GM18858 (cell line): Measurements from ENCODE around the gene TMEM214.

Experiments
- ATAC-seq: cut with Tn5 transposase; IDR thresholded peaks from one replicate; pipeline ENCODE4 v1.9.1; 2021; ENCODE audit not compliant: unreplicated experiment

Gene TMEM214, protein sequence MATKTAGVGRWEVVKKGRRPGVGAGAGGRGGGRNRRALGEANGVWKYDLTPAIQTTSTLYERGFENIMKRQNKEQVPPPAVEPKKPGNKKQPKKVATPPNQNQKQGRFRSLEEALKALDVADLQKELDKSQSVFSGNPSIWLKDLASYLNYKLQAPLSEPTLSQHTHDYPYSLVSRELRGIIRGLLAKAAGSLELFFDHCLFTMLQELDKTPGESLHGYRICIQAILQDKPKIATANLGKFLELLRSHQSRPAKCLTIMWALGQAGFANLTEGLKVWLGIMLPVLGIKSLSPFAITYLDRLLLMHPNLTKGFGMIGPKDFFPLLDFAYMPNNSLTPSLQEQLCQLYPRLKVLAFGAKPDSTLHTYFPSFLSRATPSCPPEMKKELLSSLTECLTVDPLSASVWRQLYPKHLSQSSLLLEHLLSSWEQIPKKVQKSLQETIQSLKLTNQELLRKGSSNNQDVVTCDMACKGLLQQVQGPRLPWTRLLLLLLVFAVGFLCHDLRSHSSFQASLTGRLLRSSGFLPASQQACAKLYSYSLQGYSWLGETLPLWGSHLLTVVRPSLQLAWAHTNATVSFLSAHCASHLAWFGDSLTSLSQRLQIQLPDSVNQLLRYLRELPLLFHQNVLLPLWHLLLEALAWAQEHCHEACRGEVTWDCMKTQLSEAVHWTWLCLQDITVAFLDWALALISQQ

GRCh38 chr2:27032495-27033252 is at the start of gene TMEM214:
Gene TMEM214, plus strand, starts transcription at chr2:27032965. Its CDS starts 51 bp downstream, at chr2:27033016.
- peak; percentile 81 for ATAC-seq

GRCh38 chr2:26983746-26984145 is 49.0 kb upstream of the TMEM214 start:
- ATAC-seq, result no peak

DNA sequence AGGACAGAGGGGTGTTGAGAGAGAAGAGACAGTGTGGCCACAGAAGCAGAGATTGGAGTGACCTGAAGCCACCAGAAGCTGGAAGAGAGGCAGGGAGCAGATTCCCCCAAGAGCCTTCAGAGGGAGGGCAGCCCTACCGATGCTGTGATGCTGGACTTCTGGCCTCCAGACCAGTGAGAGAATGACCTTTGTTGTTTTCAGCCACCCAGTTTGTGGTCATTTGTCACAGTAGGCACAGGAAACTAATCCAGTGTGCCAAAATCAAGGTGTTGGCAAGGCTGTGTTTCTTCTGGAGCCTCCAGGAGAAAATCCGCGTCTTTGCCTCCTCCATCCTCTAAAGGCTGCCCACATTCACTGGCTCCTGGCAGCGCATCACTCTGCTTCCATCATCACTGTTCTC is 47.0 kb upstream of the TMEM214 start:
- ATAC-seq, result no peak

DNA sequence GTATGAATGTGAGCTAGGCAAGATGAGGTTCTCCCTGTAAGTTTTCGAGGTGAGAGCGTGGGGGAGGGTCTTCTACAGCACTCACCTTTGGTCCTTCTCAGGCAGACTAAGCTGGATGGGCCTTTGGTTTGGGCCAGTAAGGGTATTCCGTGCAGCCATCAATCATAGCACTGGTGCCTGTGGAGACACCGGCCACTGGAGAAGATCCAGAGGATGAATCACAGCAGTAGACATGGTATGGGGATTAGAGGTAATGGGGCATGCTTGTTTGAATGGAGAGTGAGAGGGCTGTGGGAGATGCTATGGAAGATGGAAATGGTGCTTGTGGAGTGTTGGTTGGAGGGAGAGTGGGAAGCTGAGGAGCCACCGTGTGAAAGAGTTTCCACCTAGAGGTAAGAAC is 46.2 kb upstream of the TMEM214 start:
- no peak for ATAC-seq

- no peak for ATAC-seq
These were observed 44.5 kb upstream of the TMEM214 start for GRCh38 chr2:26988058-26988860.

DNA sequence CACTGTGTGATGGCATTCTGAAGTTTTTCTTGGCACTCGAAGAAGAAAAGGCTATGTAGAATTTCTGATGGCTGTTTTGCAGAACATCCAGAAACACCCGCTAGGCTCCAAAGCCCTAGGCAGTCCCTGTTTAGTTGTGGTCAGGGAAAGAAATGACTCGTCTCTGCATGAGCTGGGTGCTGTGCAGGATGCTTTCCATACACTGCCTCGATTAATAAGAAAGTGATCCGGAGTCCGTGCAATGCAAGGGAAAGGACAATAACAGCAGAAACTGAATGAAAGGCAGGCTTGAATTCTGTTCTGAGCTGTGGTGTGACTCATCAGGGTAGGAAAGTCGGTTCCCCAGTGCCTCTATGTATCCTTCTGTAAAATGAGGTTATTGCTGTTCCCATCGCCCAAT is 43.6 kb upstream of the TMEM214 start:
- ATAC-seq, result no peak

GRCh38 chr2:26991717-26992116 is 41.0 kb upstream of the TMEM214 start:
- ATAC-seq, result no peak

- ATAC-seq, result no peak
These were observed 39.0 kb upstream of the TMEM214 start for GRCh38 chr2:26993768-26994167.

DNA sequence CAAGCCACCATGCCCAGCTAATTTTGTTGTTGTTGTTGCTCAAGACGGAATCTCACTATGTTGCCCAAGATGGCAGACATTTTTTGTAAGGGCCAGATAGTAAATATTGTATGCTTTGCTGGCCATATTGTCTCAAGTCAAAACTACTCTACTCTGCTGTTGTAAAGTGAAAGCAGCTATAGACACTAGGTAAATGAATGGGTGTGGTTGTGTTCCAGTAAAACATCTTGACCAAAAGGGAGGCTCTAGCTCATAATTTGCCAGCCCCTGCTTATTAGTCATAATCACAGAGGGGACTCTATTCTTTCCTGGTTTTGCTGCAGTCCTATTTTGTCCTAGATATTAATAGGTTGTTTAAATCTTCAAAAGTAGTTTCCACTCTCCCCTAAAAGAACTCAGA is 37.8 kb upstream of the TMEM214 start:
- no peak for ATAC-seq

- ATAC-seq, result no peak
These were observed 35.4 kb upstream of the TMEM214 start for GRCh38 chr2:26997394-26997793.

DNA sequence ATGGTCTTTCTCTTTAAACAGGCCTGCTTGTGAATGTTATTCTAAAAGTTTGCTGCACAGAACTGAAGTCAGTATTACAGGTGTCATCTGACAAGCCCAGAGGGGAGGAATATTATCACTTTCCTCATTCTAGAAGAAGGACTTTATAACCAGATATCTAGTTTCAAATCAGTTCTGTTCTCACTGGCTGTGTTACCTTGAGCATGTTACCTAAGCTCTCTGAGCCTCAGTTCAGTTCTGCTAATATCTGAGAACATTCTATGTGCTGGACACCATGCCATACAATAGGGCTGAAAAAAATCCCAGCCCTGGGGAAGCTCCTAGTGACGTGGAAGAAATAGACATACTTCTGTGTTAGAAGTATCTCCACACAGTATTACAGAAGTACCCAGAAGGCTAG is 34.4 kb upstream of the TMEM214 start:
- ATAC-seq, result no peak

DNA sequence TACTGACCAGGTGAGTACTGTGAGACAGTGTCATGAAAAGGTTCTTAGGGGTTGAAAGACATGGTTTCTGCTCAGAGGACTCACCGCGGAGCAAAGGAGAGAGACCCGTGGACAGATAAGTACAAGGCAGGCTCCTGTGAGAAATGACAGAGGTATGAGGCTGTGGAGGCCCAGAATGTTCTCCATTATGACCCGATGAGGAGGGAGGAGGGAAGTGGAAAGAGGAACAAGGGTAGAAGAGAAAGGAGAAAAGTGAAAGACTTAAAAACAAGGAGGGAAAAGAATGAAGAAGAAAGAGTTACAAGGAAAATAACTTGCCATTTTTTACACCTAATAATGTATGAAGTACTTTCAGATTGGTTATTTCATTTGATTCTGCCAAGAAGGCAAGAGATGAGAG is 32.5 kb upstream of the TMEM214 start:
- no peak for ATAC-seq

DNA sequence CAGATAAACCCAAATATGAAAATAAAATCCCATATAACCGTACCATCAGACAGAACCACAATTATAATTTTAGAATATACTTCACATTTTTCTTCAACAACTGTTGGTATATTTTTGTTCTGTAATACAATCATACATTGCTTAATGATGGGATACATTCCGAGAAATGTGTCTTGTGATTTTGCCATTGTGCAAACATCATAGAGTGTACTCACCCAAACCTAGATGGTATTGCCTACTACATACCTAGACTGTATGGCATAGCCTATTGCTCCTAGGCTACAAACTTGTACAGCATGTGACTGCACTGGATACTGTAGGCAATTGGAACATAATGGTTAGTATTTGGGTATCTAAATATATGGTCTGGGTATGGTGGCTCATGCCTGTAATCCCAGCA is 31.8 kb upstream of the TMEM214 start:
- ATAC-seq, result no peak

GRCh38 chr2:27001950-27002349 is 30.8 kb upstream of the TMEM214 start:
- no peak for ATAC-seq

DNA sequence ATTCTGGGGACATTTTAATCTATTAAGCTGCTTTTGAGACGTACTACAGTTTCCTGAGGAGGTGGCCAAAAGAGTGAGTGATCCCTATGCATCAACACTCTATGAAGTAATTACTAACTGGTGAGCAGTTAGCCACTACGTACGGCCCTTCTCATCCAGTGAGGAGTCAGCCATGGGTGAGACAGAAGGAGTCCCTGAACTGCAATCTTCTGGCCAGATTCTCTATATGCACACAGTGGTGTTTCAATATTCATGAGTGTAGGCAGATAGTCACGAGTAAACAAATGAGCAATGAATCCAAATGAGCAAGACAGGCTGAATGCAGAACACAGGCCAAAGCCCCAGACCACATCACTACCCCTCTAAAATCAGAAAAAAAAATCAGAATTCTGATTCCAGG is 29.8 kb upstream of the TMEM214 start:
- no peak for ATAC-seq

DNA sequence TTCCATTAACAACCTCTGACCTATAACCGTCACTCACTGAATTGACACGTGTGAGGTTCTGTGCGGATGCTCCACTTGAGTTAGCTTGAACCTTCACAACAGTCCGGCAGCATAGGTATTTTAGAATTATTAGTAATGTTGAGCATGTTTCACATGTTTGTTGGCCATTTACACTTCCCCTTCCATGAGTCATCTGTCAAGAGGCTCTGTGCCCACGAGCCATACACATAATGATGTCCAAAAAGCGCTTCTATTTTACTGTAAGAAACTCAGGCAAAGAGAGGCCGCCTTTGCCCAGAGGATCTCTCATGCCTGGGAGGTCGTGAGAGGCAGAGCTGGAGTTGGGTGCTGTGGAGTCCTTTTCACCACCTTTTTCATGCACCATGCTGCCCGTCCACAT is 28.9 kb upstream of the TMEM214 start:
- no peak for ATAC-seq

DNA sequence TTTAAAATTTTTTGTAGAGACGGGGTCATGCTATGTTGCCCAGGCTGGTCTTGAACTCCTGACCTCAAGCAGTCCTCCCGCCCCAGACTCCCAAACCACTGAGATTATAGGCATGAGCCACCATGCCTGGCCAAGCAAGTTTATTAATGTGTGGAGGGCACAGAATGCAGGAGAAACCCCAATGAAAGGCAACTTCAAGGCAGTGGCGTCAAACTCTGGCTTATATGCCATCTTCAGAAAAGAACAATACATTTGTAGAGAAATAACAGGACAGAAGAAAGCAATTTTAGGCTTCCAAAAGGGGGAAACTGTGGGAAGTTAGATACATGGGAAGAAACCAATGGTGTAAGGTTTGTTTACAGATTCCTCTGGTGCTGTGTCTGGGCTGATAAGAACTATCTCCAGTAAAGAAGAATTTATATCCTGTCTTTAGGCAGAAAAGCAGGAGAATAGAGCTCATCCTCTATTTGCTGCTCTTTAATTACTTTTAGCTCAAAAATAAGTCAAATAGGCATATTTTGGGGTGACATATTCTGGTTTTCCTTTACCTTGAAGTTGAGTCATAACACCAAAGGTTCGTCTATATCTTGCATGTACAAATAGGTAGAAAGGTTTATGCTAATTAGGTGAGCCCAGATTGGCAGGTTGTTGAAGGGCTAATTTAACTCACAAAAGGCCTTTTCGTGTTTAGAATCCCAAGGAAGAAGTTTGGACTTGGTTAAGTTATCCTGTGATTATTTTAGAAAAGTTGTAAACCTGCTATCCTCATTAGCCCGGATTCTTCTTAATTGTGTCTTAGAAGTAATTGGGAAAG is 26.0 kb upstream of the TMEM214 start:
- no peak for ATAC-seq

DNA sequence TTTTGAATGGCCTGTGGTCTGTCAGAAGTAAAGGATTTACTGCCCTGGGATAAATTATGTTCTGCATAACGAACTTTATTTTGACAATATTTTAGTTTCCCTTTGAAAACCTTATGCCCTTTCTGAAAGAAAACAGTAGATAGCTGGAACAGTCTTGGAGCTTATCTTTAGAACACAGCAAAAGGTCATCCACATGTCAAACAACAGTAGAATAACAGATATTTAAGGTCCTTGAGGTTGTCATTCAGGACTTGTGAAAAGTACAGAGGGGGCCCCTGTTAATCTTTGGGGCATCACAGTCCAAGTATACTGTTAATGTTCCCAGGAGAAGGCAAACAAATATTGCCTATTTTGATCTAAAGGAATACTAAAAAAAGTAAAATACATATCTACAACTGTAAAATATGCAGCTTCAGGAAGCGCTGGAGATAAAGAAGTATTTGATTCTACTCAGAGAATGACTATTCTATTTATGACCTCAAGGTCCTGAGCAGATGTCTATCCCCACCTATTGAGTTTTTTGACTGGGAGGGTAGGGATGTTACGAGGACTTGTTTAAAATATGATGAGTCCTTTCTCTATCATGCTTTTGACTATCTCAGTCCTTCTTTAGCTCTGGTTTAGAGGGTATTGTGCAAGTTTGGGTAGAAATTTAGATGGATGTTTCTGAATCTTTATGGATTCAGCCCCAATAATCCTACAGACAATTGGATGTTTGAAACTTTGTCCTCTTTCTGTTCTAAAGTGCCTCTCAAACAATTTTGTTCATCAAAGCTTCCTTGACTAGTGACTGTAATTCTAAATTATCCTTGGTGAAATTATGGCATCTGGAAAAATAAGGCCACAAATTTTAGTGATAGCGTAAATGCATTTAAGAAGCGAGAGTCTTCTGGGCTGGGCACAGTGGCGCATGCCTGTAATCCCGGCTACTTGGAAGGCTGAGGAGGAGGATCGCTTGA is 25.1 kb upstream of the TMEM214 start:
- ATAC-seq, result no peak

DNA sequence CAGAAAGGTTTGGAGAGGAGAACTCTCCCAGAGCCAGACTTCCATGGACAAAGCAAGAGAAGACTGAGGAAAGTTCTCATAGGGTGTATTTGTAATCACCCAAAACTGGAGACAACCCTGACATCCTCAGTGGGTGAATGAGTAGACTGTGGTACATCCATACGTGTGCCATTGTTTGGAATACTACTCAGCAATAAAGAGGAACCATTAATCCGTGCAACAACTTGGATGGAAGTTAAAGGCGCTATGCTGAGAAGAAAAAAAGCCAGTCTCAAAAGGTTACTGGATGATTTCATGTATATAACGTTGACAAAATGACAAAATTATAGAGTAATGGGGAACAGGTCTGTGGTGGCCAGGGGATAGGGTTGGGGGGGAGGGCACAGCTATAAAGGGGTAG is 24.1 kb upstream of the TMEM214 start:
- ATAC-seq, result no peak
